ENCODE results near the gene FGFRL1. TPM values are rescaled to one million over a fixed set of nuclear protein-coding genes. Genes with fewer than 3 reads are reported as not detected.

FGFRL1 gene
- total RNA-seq, 4 donors from 2014 or later: 11.7 to 15.9 (median 14.2) TPM

DNA sequence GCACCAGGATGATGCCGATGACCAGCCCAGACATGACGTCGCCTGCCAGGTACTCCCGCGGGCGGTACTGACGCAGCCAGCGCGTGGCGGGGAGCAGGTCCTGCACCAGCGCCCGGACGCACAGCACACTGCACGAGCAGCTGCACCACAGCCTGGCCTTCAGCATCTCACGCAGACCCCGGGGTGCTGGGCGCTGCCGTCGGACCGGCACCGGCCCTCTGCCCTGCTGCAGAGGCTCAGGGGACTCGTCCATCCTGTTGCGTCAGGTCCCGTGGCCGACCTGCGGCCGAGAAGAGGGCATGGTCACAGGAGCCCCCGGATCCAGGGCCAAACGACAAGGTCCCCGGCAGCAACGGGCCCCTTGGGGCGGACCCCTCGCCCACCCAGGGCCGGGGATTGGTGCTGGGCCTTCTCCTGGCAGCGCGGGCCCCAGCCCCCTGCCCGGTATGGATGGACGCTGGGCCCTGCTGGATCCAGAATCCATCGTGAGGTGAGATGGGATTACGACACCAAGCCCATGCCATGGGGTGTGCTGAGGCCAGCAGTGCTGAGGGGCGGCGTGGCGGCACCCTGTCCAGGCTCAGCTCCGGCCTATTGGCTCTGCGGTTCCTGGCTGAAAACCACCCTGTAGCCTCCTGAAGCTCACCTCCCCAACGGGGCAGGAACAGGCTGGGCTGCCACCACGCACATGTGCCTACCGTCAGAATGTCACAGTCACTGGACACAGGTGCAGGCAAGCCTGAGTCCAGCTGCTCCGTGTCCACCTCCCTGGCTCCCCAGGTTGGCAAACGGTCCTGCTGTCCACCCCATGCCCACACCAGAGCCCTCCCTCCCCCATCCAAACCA lies 19.8 kb upstream of the FGFRL1 start:
- WGBS, 2 donors (ENCODE audit: low coverage in 1 of 2): 92% methylated on average over 44 of the region's 50 CpGs; no CpG with 5 or more reads in 1 of the 2 donors
- in situ Hi-C loops (cut with MboI; ENCODE audit: low pct_ligation_motif_present in 1 of 4, low pct_unique_long_range_greater_than_20kb in 1 of 4, low sequenced_read_pairs in 3 of 4): no loop called here

DNA sequence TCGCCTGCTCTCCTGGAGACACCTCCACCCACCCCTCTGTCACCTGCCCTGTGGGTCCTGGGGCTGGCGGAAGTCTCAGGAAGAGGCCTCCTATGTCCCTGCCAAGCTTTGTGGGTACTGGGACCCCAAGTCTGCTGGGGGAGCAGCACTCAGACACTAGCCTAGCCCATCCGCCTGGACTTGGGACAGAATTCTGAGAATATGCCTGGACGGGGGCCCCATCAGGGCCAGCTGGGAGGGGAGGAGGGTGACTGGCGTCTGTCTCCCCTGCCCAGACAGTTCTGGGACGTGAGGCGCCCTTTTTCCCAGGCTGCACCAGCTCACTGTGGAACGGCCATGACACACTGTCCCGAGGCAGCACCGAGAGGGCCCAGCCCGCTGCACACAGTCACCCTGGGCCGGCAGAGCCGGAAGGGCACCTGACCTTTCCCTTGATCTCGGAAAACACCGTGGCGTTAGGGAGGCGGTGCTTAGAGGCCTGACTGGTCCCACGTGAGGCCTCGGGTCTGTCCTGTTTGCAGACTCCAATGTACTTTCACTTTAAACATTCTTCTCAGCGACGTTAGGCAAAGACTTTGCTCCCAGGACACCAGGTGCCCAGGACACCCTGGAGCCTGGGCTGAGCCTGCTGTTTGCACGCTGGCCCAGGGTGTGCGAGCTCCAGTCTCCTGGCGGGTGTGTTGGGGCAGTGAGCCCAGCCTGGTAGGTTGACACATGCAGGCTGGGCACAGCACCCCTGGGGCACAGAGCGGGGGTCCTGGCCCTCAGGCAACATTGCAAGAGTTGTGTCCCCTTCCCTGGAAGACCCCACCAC lies 18.9 kb upstream of the FGFRL1 start:
- 38% methylated on average over 22 of the region's 25 CpGs; no CpG with 5 or more reads in 1 of the 2 donors for WGBS, 2 donors (ENCODE audit: low coverage in 1 of 2)
- Histone ChIP-seq H3K9me3 (no peaks in the 10 kb centered on the region), H3K4me3 (peak overlapping the region in 2 of 4 donors; percentile 2 to 24), H3K27ac (peak overlapping the region; percentile 86 to 95 (median 88)), H3K36me3 (no peaks in the 10 kb centered on the region), H3K27me3 (peaks cover 15% of the 10 kb centered on the region), H3K4me1 (peaks cover 19 to 41% (median 35%) of the 10 kb centered on the region in 4 donors)
- DNase-seq: peak; percentile 88
- in situ Hi-C loops (cut with MboI; ENCODE audit: low pct_ligation_motif_present in 1 of 4, low pct_unique_long_range_greater_than_20kb in 1 of 4, low sequenced_read_pairs in 3 of 4): no loop called here
- peak; percentile 72 for TF ChIP-seq POLR2A (IDR thresholded peaks at IDR 0.05)
- TF ChIP-seq, protein P1, sequence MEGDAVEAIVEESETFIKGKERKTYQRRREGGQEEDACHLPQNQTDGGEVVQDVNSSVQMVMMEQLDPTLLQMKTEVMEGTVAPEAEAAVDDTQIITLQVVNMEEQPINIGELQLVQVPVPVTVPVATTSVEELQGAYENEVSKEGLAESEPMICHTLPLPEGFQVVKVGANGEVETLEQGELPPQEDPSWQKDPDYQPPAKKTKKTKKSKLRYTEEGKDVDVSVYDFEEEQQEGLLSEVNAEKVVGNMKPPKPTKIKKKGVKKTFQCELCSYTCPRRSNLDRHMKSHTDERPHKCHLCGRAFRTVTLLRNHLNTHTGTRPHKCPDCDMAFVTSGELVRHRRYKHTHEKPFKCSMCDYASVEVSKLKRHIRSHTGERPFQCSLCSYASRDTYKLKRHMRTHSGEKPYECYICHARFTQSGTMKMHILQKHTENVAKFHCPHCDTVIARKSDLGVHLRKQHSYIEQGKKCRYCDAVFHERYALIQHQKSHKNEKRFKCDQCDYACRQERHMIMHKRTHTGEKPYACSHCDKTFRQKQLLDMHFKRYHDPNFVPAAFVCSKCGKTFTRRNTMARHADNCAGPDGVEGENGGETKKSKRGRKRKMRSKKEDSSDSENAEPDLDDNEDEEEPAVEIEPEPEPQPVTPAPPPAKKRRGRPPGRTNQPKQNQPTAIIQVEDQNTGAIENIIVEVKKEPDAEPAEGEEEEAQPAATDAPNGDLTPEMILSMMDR (IDR thresholded peaks at IDR 0.05): peak in 1 of 5 experiments; percentile 36
- TF ChIP-seq EP300 (IDR thresholded peaks at IDR 0.05; ENCODE audit: low read depth): no peak
- TF ChIP-seq POLR2AphosphoS5 (IDR thresholded peaks at IDR 0.05): peak; percentile 60 to 86 (median 73)
- intact Hi-C loops (cut with DNase I; ENCODE audit: low total_unique reads): no loop called here

More for the DNA sequence above, 19.8 kb upstream of the FGFRL1 start:
- Histone ChIP-seq H3K27ac (peak overlapping the region; percentile 86 to 95 (median 88)), H3K36me3 (no peaks in the 10 kb centered on the region), H3K4me3 (peak overlapping the region in 1 of 4 donors; percentile 7), H3K4me1 (peaks cover 19 to 39% (median 31%) of the 10 kb centered on the region in 4 donors), H3K9me3 (no peaks in the 10 kb centered on the region), H3K27me3 (peaks cover 7% of the 10 kb centered on the region)
- intact Hi-C loops (cut with DNase I; ENCODE audit: low total_unique reads): no loop called here
- no peak for DNase-seq
- TF ChIP-seq POLR2A (IDR thresholded peaks at IDR 0.05): no peak
- TF ChIP-seq POLR2AphosphoS5 (IDR thresholded peaks at IDR 0.05): no peak
- TF ChIP-seq, protein P1 (IDR thresholded peaks at IDR 0.05): no peak
- TF ChIP-seq EP300 (IDR thresholded peaks at IDR 0.05; ENCODE audit: low read depth): no peak

DNA sequence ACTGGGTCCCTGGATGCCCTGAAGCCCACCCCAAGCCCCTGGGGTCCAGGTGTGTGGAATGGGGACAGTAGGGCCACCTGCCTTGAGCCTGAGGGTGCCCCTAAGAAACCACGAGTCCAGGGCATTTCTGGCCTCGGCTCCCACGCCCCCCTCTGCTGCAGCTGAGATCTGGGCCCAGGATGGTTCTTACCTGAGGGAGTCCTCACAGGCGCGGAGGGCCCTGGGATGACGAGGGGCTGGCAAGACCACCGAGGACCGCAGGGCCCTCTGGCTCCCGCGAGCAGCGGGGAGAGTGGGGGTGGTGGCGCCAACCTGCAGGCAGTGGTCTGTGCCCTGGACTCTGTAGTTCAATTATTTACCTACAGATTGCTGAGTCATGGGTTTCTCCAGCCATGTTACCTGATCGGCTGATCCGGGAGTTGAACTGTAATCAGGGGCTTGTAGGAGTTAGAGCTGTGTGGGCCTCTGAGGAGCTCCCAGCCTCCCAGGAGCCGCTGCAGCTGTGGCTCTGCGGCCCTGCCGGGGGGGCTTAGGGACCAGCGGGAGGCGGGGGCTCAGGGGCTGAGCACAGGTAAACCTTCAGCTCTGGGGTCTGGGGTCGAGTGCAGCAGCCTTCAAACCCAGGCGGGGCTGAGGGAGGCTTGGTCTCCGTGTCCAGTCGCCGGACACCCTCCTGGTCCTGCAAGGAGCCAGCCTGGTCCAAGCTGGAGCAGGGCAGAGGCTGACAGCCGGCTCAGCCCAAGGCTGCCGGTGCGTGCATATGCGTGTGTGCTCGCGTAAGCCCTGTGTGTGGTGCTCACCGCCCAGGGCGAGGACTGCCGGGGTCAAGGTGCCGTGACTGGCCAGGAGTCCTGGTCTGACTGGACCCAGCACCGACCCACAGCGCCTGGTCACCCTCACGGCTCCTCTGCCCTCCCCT lies 18.1 kb upstream of the FGFRL1 start, which contains the start of gene SLC26A1:
TSS of gene SLC26A1 (minus strand) at position 294 of the 919 bp plus-strand sequence. CDS start 1,701 bp downstream, outside the sequence.
- Histone ChIP-seq H3K9me3 (no peaks in the 10 kb centered on the region), H3K4me1 (peaks cover 16 to 38% (median 32%) of the 10 kb centered on the region in 4 donors), H3K4me3 (peak within 1 kb of the TSS in 2 of 4 donors; percentile 2 to 24), H3K27me3 (peaks cover 24% of the 10 kb centered on the region), H3K36me3 (no peaks in the 10 kb centered on the region), H3K27ac (peak within 1 kb of the TSS; percentile 86 to 95 (median 88))
- DNase-seq: peak; percentile 52
- in situ Hi-C loops (cut with MboI; ENCODE audit: low pct_ligation_motif_present in 1 of 4, low pct_unique_long_range_greater_than_20kb in 1 of 4, low sequenced_read_pairs in 3 of 4): no loop called here
- intact Hi-C loops (cut with DNase I; ENCODE audit: low total_unique reads): no loop called here
- TF ChIP-seq, protein P1 (IDR thresholded peaks at IDR 0.05): no peak
- no peak for TF ChIP-seq EP300 (IDR thresholded peaks at IDR 0.05; ENCODE audit: low read depth)
- TF ChIP-seq POLR2AphosphoS5 (IDR thresholded peaks at IDR 0.05): no peak
- no peak for TF ChIP-seq POLR2A (IDR thresholded peaks at IDR 0.05)
- 48% methylated on average over 36 of the region's 37 CpGs; no CpG with 5 or more reads in 1 of the 2 donors for WGBS, 2 donors (ENCODE audit: low coverage in 1 of 2)
